ENCODE measurements around the gene DENND4A. TPM values are rescaled to one million over a fixed set of nuclear protein-coding genes. Genes with fewer than 3 reads are reported as not detected.

DENND4A gene
- polyA plus RNA-seq, 2 of the 4 experiments (the other 2 are of a cell fraction) = 5.6 to 16.8 TPM

GRCh38 chr15:65751431-65751830 lies 40.7 kb downstream of the DENND4A start:
- DNase-seq (ENCODE audit: low read depth in 1 of 2, low spot score in 1 of 2) = no peak
- no peaks in the 10 kb centered on the region for H3K4me1 ChIP-seq
- no peaks in the 10 kb centered on the region for H3K9me3 ChIP-seq
- peak; percentile 49 for FAIRE-seq
- no peak overlapping the region for H3K27ac ChIP-seq
- ChIA-PET POLR2A (no interaction called here), CTCF (no interaction called here)
- WGBS (ENCODE audit: missing lambda C conversion rate) = 73% methylated on average over 2 of the region's 2 CpGs
- TF ChIP-seq RFX5 (IDR thresholded peaks at IDR 0.05) (no peak), BCL3 (IDR thresholded peaks at IDR 0.05) (no peak), CTCF (IDR thresholded peaks at IDR 0.05) (no peak), HMGXB4 (CRISPR knock-in tag; IDR thresholded peaks at IDR 0.05; ENCODE audit: borderline replicate concordance) (no peak), NPAS2 (CRISPR knock-in tag; IDR thresholded peaks at IDR 0.05; ENCODE audit: borderline replicate concordance) (no peak), MYC (IDR thresholded peaks at IDR 0.05; ENCODE audit: borderline replicate concordance, low read length) (no peak), RARB (CRISPR knock-in tag; IDR thresholded peaks at IDR 0.05) (no peak), TFCP2L1 (CRISPR knock-in tag; IDR thresholded peaks at IDR 0.05) (no peak), E2F6 (IDR thresholded peaks at IDR 0.05; ENCODE audit: borderline replicate concordance, low read depth) (no peak), ATOH8 (CRISPR knock-in tag; IDR thresholded peaks at IDR 0.05; ENCODE audit: low read depth) (no peak)
- no peak for ATAC-seq
- no peak overlapping the region for H3K4me2 ChIP-seq
- no peak overlapping the region for H3K4me3 ChIP-seq

- ChIA-PET CTCF (interaction anchor here (0.5 to 1.0 kb wide), 5 partner anchors 85 to 122 kb away, joined by 3 to 4 read pairs (median 3); partner anchors contain the start of gene RAB11A), POLR2A (no interaction called here)
- DNase-seq (ENCODE audit: low read depth in 1 of 2, low spot score in 1 of 2) = no peak
- no peak for ATAC-seq
- Histone ChIP-seq H3K9me3 (no peaks in the 10 kb centered on the region), H3K27ac (no peak overlapping the region), H3K4me3 (no peak overlapping the region), H3K4me1 (no peaks in the 10 kb centered on the region), H3K4me2 (no peak overlapping the region)
- no peak for FAIRE-seq
- no peak for TF ChIP-seq SMC3 (IDR thresholded peaks at IDR 0.05)
- peak; percentile 63 for TF ChIP-seq ZFP36 (IDR thresholded peaks at IDR 0.05; ENCODE audit: borderline replicate concordance, partially characterized antibody)
Measured at GRCh38 chr15:65747265-65747664, 44.8 kb downstream of the DENND4A start.

- CTCF ChIA-PET = interaction anchor here (1.5 kb wide), 1 partner anchor 23 kb away, joined by 3 read pairs; no protein-coding TSS in a partner anchor
- peaks cover 2% of the 10 kb centered on the region; the same call in 2 of the 3 replicates for H3K4me1 ChIP-seq
- 88% methylated on average over 1 of the region's 1 CpG for WGBS (ENCODE audit: missing lambda C conversion rate)
- H3K4me3 ChIP-seq = no peak overlapping the region
- no peak for FAIRE-seq
- POLR2A ChIA-PET = no interaction called here
- no peak overlapping the region for H3K4me2 ChIP-seq
- TF ChIP-seq RCOR1 (IDR thresholded peaks at IDR 0.05; ENCODE audit: low read depth, low read length) = no peak
- no peak for TF ChIP-seq ZSCAN20 (CRISPR knock-in tag; IDR thresholded peaks at IDR 0.05)
- TF ChIP-seq HOXA7 (CRISPR knock-in tag; IDR thresholded peaks at IDR 0.05) = no peak
- TF ChIP-seq HDAC2 (IDR thresholded peaks at IDR 0.05) = no peak
- no peak for TF ChIP-seq ATOH8 (CRISPR knock-in tag; IDR thresholded peaks at IDR 0.05; ENCODE audit: low read depth)
- no peak for TF ChIP-seq GATA3 (IDR thresholded peaks at IDR 0.05; ENCODE audit: borderline replicate concordance)
- H3K27ac ChIP-seq = no peak overlapping the region
- ATAC-seq = no peak
- DNase-seq (ENCODE audit: low read depth in 1 of 2, low spot score in 1 of 2) = no peak
- no peaks in the 10 kb centered on the region for H3K9me3 ChIP-seq
Measured at GRCh38 chr15:65743637-65744252, 48.3 kb downstream of the DENND4A start.
